VCaP (cell line): ENCODE data around the gene TMEM38B.
A peak's percentile ranks its signal among the peaks of the same experiment; 100 is the strongest.

Source experiments
- H3K27ac ChIP-seq: fragments of 450-650 bp; 2 replicates; pipeline ENCODE4 v1.5.1; 2017
- CTCF ChIP-seq: fragments of 450-650 bp; conservative IDR thresholded peaks from 2 replicates; pipeline ENCODE4 v1.5.1; 2017; ENCODE audit warnings: mild to moderate bottlenecking, moderate library complexity

TMEM38B gene

GRCh38 chr9:105673850-105674387 is 20.4 kb upstream of the TMEM38B start:
- no peak for TF ChIP-seq CTCF
- H3K27ac ChIP-seq = peak overlapping the region; percentile 71

- TF ChIP-seq CTCF = no peak
- H3K27ac ChIP-seq = no peak overlapping the region
Observed at GRCh38 chr9:105676351-105676923, 17.9 kb upstream of the TMEM38B start.

GRCh38 chr9:105678163-105678562 is 16.2 kb upstream of the TMEM38B start:
- no peak for TF ChIP-seq CTCF
- peak overlapping the region; percentile 91 for H3K27ac ChIP-seq

GRCh38 chr9:105678781-105679180 is 15.6 kb upstream of the TMEM38B start:
- TF ChIP-seq CTCF = no peak
- peak overlapping the region; percentile 91 for H3K27ac ChIP-seq

- H3K27ac ChIP-seq = peak overlapping the region; percentile 91
- TF ChIP-seq CTCF = no peak
Observed at GRCh38 chr9:105679257-105680022, 14.9 kb upstream of the TMEM38B start.

GRCh38 chr9:105681313-105681712 is 13.0 kb upstream of the TMEM38B start:
- H3K27ac ChIP-seq = peak overlapping the region; percentile 91
- no peak for TF ChIP-seq CTCF

GRCh38 chr9:105681724-105682123 is 12.6 kb upstream of the TMEM38B start:
- TF ChIP-seq CTCF = no peak
- peak overlapping the region; percentile 91 for H3K27ac ChIP-seq
